ENCODE results near the gene ACACB. TPM values are rescaled to one million over a fixed set of nuclear protein-coding genes. Genes with fewer than 3 reads are reported as not detected.

The ACACB gene
- total and polyA plus RNA-seq, 2 donors (not counting 3 experiments of a cell fraction or from before 2014, with no cell fraction given) = 1.3 to 5.7 TPM

DNA sequence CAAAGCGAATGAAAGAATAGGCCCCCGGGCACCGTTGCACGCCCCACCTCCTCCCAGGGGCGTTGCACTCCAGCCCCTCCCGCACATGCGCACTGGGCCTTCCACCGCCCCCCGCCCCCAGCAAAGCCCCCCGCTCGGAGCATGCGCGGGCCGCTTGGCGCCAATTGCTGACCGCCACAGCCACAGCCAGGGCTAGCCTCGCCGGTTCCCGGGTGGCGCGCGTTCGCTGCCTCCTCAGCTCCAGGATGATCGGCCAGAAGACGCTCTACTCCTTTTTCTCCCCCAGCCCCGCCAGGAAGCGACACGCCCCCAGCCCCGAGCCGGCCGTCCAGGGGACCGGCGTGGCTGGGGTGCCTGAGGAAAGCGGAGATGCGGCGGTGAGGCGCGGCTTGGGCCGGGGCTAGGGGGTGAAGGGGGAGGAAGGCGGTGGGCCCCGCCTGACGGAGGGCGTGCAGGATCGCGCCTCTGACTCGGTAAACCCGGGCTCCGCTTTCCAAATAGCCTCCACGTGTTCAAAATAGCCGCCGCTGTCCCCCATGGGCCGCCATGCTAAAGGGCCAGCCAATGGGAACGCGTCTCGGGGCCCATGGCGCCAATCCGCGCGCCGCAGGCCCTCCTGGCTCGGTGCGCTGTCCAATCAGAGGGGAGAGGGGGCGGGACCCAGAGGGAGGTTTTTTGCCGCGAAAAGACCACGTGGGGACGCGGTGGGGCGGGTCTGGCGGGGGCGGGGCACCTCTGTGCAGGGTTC lies 18.8 kb upstream of the ACACB start, which contains the start of gene UNG:
Gene UNG (plus strand): TSS at position 163 of the 748 bp plus-strand sequence. CDS start 83 bp downstream, at position 246.
- ChIA-PET CTCF (interaction anchor here (0.6 to 3.1 kb wide), 5 partner anchors 14 to 1865 kb away, joined by 3 to 38 read pairs (median 4); no protein-coding TSS in a partner anchor), POLR2A (interaction anchor here (0.6 to 0.7 kb wide), 2 partner anchors 282 to 535 kb away, joined by 3 read pairs; partner anchors contain the start of gene ISCU)
- Histone ChIP-seq H3K4me1 (ENCODE audit: control insufficient read depth, extremely low read depth, insufficient read depth, low read length) (peaks cover 18% of the 10 kb centered on the region), H3K4me3 (replicated peaks in 1 of 3; ENCODE audit: insufficient read depth in 1 of 3, low read depth in 1 of 3, low read length in 3 of 3) (peak within 1 kb of the TSS; percentile 91 to 96 (median 91)), H3K4me2 (ENCODE audit: insufficient read depth, low read length) (peak within 1 kb of the TSS; percentile 83), H3K9me1 (replicated peaks; ENCODE audit: control insufficient read depth, extremely low read depth, insufficient read depth, low read length) (no peaks in the 10 kb centered on the region), H3K79me2 (ENCODE audit: control insufficient read depth, insufficient read depth, low read length) (peaks cover 15% of the 10 kb centered on the region), H3K9ac (replicated peaks; ENCODE audit: extremely low read depth, insufficient read depth, low read length) (peak within 1 kb of the TSS; percentile 96), H2AFZ (ENCODE audit: low read depth, low read length) (peak within 1 kb of the TSS; percentile 97), H4K20me1 (replicated peaks; ENCODE audit: control insufficient read depth, extremely low read depth, insufficient read depth, low read length) (no peaks in the 10 kb centered on the region), H3K27me3 (ENCODE audit: control insufficient read depth in 2 of 2, insufficient read depth in 2 of 2, low read length in 2 of 2) (no peaks in the 10 kb centered on the region), H3K9me3 (replicated peaks; ENCODE audit: control insufficient read depth, insufficient read depth, low read length) (no peaks in the 10 kb centered on the region), H3K27ac (ENCODE audit: insufficient read depth, low read depth, low read length) (peak within 1 kb of the TSS; percentile 81), H3K36me3 (ENCODE audit: control insufficient read depth in 2 of 2, extremely low read depth in 1 of 2, insufficient read depth in 2 of 2, low read length in 2 of 2) (peaks cover 6 to 7% of the 10 kb centered on the region in 2 experiments)
- BruUV-seq (replicated peaks) = no TSS peak
- intact Hi-C loops (cut with micrococcal nuclease) = loop anchor here (1.0 to 5.0 kb wide), 4 partner anchors 14 to 535 kb away; partner anchors contain the start of genes CORO1C and ISCU
- TF ChIP-seq, protein P1, sequence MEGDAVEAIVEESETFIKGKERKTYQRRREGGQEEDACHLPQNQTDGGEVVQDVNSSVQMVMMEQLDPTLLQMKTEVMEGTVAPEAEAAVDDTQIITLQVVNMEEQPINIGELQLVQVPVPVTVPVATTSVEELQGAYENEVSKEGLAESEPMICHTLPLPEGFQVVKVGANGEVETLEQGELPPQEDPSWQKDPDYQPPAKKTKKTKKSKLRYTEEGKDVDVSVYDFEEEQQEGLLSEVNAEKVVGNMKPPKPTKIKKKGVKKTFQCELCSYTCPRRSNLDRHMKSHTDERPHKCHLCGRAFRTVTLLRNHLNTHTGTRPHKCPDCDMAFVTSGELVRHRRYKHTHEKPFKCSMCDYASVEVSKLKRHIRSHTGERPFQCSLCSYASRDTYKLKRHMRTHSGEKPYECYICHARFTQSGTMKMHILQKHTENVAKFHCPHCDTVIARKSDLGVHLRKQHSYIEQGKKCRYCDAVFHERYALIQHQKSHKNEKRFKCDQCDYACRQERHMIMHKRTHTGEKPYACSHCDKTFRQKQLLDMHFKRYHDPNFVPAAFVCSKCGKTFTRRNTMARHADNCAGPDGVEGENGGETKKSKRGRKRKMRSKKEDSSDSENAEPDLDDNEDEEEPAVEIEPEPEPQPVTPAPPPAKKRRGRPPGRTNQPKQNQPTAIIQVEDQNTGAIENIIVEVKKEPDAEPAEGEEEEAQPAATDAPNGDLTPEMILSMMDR (IDR thresholded peaks at IDR 0.05; ENCODE audit: extremely low read depth in 1 of 2, insufficient read depth in 1 of 2, low read depth in 1 of 2, low read length in 2 of 2) = no peak
- TF ChIP-seq MYC (IDR thresholded peaks at IDR 0.05; ENCODE audit: low read depth, low read length) (no peak), EZH2 (IDR thresholded peaks at IDR 0.05; ENCODE audit: borderline replicate concordance, low read depth, low read length, severe bottlenecking) (no peak), FOS (IDR thresholded peaks at IDR 0.05; ENCODE audit: borderline replicate concordance, insufficient read depth, low read length) (no peak)
- TF ChIP-seq, protein P2, sequence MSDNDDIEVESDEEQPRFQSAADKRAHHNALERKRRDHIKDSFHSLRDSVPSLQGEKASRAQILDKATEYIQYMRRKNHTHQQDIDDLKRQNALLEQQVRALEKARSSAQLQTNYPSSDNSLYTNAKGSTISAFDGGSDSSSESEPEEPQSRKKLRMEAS (IDR thresholded peaks at IDR 0.05; ENCODE audit: insufficient read depth, insufficient read length) = peak; percentile 85
- dilution Hi-C loops (cut with MboI; ENCODE audit: extremely low pct_ligation_motif_present, low sequenced_read_pairs) = no loop called here
- peak; percentile 96 for FAIRE-seq
- DNase-seq (ENCODE audit: low read depth, low spot score) = peak; percentile 95

Measured in endothelial cell of umbilical vein (primary cell).